Measurements from ENCODE around the gene KCNK1.
A peak's percentile ranks its signal among the peaks of the same experiment; 100 is the strongest.

The KCNK1 gene

GRCh38 chr1:233639611-233640010 is 25.7 kb downstream of the KCNK1 start:
- H3K4me3 Mint-ChIP-seq, result no peak overlapping the region
- H3K4me1 Mint-ChIP-seq, result peaks cover 10% of the 10 kb centered on the region
- peaks cover 2% of the 10 kb centered on the region for H3K27me3 Mint-ChIP-seq (ENCODE audit: low read depth)
- peaks cover 9% of the 10 kb centered on the region for H3K36me3 Mint-ChIP-seq (ENCODE audit: low read depth)
- no peak overlapping the region for H3K27ac Mint-ChIP-seq
- no peak for TF ChIP-seq CTCF (IDR thresholded peaks at IDR 0.05; ENCODE audit: unreplicated experiment in 3 of 3)
- H3K9me3 Mint-ChIP-seq, result peaks cover 9% of the 10 kb centered on the region

- Mint-ChIP-seq H3K4me1 (peaks cover 10% of the 10 kb centered on the region), H3K9me3 (peaks cover 9% of the 10 kb centered on the region), H3K36me3 (ENCODE audit: low read depth) (peaks cover 9% of the 10 kb centered on the region), H3K27me3 (ENCODE audit: low read depth) (peaks cover 4% of the 10 kb centered on the region), H3K4me3 (no peak overlapping the region), H3K27ac (no peak overlapping the region)
- TF ChIP-seq CTCF (IDR thresholded peaks at IDR 0.05; ENCODE audit: unreplicated experiment in 3 of 3), result no peak
Observed at GRCh38 chr1:233640179-233640578, 26.3 kb downstream of the KCNK1 start.

GRCh38 chr1:233641029-233641428 is 27.1 kb downstream of the KCNK1 start:
- Mint-ChIP-seq H3K27me3 (ENCODE audit: low read depth) (peaks cover 7% of the 10 kb centered on the region), H3K36me3 (ENCODE audit: low read depth) (peaks cover 8% of the 10 kb centered on the region), H3K27ac (no peak overlapping the region), H3K4me3 (no peak overlapping the region), H3K4me1 (peaks cover 6% of the 10 kb centered on the region), H3K9me3 (peaks cover 6% of the 10 kb centered on the region)
- TF ChIP-seq CTCF (IDR thresholded peaks at IDR 0.05; ENCODE audit: unreplicated experiment in 3 of 3), result no peak

GRCh38 chr1:233647073-233647472 is 33.2 kb downstream of the KCNK1 start:
- H3K27me3 Mint-ChIP-seq (ENCODE audit: low read depth), result peaks cover 12% of the 10 kb centered on the region
- no peaks in the 10 kb centered on the region for H3K9me3 Mint-ChIP-seq
- H3K27ac Mint-ChIP-seq, result peak overlapping the region in 1 of 3 experiments; percentile 11
- H3K36me3 Mint-ChIP-seq (ENCODE audit: low read depth), result no peaks in the 10 kb centered on the region
- no peak for TF ChIP-seq CTCF (IDR thresholded peaks at IDR 0.05; ENCODE audit: unreplicated experiment in 3 of 3)
- no peak overlapping the region for H3K4me3 Mint-ChIP-seq
- peaks cover 15% of the 10 kb centered on the region for H3K4me1 Mint-ChIP-seq

GRCh38 chr1:233647636-233648035 is 33.7 kb downstream of the KCNK1 start:
- Mint-ChIP-seq H3K27me3 (ENCODE audit: low read depth) (peaks cover 12% of the 10 kb centered on the region), H3K9me3 (no peaks in the 10 kb centered on the region), H3K36me3 (ENCODE audit: low read depth) (no peaks in the 10 kb centered on the region), H3K4me1 (peaks cover 15% of the 10 kb centered on the region), H3K4me3 (no peak overlapping the region), H3K27ac (no peak overlapping the region)
- no peak for TF ChIP-seq CTCF (IDR thresholded peaks at IDR 0.05; ENCODE audit: unreplicated experiment in 3 of 3)

GRCh38 chr1:233651061-233651460 is 37.2 kb downstream of the KCNK1 start:
- peaks cover 5% of the 10 kb centered on the region for H3K27me3 Mint-ChIP-seq (ENCODE audit: low read depth)
- no peaks in the 10 kb centered on the region for H3K36me3 Mint-ChIP-seq (ENCODE audit: low read depth)
- no peak overlapping the region for H3K4me3 Mint-ChIP-seq
- H3K27ac Mint-ChIP-seq, result no peak overlapping the region
- H3K4me1 Mint-ChIP-seq, result peaks cover 22% of the 10 kb centered on the region
- no peaks in the 10 kb centered on the region for H3K9me3 Mint-ChIP-seq
- no peak for TF ChIP-seq CTCF (IDR thresholded peaks at IDR 0.05; ENCODE audit: unreplicated experiment in 3 of 3)
